ENCODE measurements around the gene OTOA. TPM values are rescaled to one million over a fixed set of nuclear protein-coding genes. Genes with fewer than 3 reads are reported as not detected.
"Not testable (repeated sequence)": the region's sequence is repeated elsewhere in the genome, so short reads cannot be mapped to it uniquely, and the experiment has no call there.

The OTOA gene
- total RNA-seq, 4 donors from 2014 or later = not detected

DNA sequence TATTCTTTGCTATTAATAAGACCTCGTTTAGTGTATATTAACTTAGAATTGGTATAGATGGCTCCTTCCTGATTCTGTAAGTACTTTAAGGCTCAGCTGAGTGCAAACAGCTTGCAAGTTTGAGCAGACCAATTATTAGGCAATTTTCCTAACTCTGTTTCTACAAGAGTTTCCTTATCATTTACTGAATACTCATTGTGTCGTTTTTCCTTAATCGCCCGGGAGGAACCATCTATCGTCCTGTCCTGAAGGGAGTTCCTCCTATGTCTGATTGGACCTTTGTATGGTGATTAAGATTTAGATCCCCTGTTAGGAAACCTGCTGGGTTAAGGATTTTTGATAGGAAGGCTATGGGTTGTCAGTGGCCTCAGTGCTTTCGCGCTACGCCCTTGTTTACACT, 32.4 kb upstream of the OTOA start:
- H3K4me3 ChIP-seq (ENCODE audit: low read depth, poor library complexity, severe bottlenecking); intact Hi-C loops (cut with DNase I; ENCODE audit: low total_unique reads); DNase-seq (ENCODE audit: low spot score in 2 of 2): not testable (repeated sequence)
- 57 to 64% methylated on average over 8 of the region's 8 CpGs for WGBS, 2 donors

DNA sequence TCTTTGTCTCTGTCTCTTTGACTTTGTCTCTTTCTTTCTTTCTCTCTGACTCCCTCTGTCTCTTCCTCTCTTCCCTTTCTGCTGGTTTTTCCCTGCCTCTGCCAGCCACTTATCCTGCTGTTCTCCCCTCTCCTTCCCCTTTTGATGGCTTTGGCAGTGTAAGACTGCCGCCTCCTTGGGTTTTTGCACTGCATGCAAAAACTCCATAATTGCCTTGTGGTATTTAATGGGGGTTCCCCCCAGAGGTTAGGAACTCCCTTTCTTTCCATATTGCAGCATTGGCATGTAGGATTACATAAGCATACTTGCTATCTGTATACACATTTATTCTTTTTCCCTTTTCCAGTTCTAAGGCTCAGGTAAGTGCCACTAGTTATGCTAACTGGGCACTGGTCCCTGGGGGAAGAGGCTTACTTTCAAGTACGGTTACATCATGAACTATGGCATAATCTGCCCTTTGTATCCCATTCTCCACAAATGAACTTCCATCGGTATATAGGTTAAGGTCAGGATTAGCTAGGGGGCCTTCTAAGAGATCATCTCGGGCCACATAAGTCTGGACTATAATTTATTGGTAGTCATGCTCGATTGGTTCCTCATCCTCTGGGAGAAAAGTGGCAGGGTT, 31.7 kb upstream of the OTOA start:
- DNase-seq (ENCODE audit: low spot score in 2 of 2); intact Hi-C loops (cut with DNase I; ENCODE audit: low total_unique reads); H3K4me3 ChIP-seq (ENCODE audit: low read depth, poor library complexity, severe bottlenecking): not testable (repeated sequence)
- 64 to 72% methylated on average over 5 of the region's 5 CpGs for WGBS, 2 donors

DNA sequence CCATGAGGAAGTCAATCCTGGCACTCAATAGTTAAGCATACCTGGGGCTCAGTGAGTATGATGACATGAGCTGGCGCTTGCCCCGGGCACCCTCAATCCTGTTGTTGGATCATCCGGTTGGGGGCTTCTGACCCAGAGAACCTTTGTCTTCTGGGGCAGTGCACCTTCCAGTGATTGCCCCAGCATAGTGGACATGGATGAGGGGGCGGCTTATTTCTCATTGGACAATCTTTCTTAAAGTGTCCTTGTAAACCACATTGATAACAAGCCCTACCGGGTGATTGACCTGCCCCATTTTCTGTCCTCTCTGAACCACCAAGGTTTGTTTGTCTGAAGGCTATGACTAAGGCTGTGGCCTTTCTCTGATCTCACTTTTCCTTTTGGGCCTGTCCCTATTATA, 29.6 kb upstream of the OTOA start:
- no peak overlapping the region for H3K4me3 ChIP-seq (ENCODE audit: low read depth, poor library complexity, severe bottlenecking)
- intact Hi-C loops (cut with DNase I; ENCODE audit: low total_unique reads) = no loop called here
- 86 to 90% methylated on average over 5 of the region's 5 CpGs for WGBS, 2 donors
- TF ChIP-seq POLR2A (IDR thresholded peaks at IDR 0.05) = no peak
- TF ChIP-seq, protein P1, sequence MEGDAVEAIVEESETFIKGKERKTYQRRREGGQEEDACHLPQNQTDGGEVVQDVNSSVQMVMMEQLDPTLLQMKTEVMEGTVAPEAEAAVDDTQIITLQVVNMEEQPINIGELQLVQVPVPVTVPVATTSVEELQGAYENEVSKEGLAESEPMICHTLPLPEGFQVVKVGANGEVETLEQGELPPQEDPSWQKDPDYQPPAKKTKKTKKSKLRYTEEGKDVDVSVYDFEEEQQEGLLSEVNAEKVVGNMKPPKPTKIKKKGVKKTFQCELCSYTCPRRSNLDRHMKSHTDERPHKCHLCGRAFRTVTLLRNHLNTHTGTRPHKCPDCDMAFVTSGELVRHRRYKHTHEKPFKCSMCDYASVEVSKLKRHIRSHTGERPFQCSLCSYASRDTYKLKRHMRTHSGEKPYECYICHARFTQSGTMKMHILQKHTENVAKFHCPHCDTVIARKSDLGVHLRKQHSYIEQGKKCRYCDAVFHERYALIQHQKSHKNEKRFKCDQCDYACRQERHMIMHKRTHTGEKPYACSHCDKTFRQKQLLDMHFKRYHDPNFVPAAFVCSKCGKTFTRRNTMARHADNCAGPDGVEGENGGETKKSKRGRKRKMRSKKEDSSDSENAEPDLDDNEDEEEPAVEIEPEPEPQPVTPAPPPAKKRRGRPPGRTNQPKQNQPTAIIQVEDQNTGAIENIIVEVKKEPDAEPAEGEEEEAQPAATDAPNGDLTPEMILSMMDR (IDR thresholded peaks at IDR 0.05) = no peak
- DNase-seq (ENCODE audit: low spot score in 2 of 2) = no peak

DNA sequence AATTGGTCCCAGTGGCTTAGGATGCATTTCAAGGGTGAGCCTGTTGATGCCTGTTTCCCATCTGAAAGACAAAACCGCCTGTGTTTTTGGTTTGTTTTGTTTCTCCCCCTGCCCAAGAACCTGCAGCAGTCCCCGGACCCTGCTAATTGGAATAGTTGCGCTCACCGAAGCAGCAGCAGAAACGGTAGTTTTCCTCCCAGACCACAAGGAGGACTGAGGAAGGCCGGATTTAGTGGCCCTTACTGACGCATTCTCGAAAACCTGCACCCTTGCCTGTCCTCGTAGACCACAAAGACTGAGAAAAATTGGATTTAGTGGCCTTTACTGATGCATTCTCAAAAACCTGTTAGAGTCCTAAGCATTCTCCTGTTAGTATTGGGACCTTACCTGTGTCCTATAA, 28.1 kb upstream of the OTOA start:
- intact Hi-C loops (cut with DNase I; ENCODE audit: low total_unique reads) = not testable (repeated sequence)
- 93 to 99% methylated on average over 9 of the region's 9 CpGs for WGBS, 2 donors

DNA sequence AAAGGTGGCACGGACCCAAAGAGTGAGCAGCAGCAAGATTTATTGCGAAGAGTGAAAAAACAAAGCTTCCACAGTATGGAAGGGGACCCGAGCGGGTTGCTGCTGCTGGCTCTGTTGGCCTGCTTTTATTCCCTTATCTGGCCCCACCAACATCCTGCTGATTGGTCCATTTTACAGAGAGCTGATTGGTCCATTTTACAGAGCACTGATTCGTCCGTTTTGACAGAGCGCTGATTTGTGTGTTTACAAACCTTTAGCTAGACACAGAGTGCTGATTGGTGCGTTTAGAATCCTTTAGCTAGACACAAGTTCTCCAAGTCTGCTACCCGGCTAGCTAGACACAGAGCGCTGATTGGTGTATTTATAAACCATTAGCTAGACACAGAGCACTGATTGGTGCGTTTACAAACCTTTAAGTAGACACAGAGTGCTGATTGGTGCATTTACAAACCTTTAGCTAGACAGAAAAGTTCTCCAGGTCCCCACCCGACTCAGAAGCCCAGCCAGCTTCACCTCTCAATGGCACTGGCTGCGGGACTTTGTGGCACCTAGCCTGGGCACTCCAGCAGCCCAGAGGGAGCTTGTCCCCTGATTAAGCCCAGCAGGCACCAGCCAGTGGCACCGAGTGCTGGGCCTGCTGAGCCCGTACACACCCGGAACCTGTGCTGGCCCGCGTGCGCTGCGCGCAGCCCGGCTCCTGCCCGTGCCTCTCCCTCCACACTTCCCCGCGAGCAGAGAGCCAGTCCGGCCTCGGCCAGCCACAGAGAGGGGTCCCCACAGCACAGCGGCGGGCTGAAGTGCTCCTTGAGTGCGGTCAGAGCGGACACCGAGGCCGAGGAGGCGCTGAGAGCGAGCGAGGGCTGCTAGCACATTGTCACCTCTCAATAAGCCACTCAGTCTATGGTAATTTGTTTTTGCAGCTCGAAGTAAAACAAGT, 26.5 kb upstream of the OTOA start:
- no peak for TF ChIP-seq POLR2A (IDR thresholded peaks at IDR 0.05)
- TF ChIP-seq, protein P1 (IDR thresholded peaks at IDR 0.05) = no peak
- WGBS, 2 donors = 94 to 95% methylated on average over 36 to 37 of the region's 37 CpGs
- intact Hi-C loops (cut with DNase I; ENCODE audit: low total_unique reads) = no loop called here
- no peak for DNase-seq (ENCODE audit: low spot score in 2 of 2)
- no peak overlapping the region for H3K4me3 ChIP-seq (ENCODE audit: low read depth, poor library complexity, severe bottlenecking)

More for the DNA sequence above, 28.1 kb upstream of the OTOA start:
- DNase-seq (ENCODE audit: low spot score in 2 of 2); H3K4me3 ChIP-seq (ENCODE audit: low read depth, poor library complexity, severe bottlenecking): not testable (repeated sequence)

DNA sequence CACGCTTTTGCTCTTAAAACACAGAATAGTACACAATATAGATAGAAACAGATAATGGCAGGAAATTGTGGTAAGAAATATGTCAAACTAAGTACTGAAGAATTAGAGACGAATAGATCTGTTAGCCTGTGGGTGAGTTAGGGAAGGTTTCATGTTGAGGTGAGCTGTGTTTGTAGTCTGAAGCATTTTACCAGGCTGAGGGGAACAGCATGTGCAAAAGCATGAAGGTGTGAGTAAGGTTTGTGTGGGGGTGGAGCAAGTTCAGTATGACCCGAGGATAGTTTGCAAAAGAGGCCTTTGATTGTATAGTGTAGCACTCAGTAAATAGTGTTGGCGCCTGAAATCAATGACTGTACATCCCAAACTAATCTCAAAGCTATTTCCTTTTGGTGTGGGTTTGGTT, 25.2 kb upstream of the OTOA start:
- TF ChIP-seq POLR2A (IDR thresholded peaks at IDR 0.05) = no peak
- TF ChIP-seq, protein P1 (IDR thresholded peaks at IDR 0.05) = no peak
- no peak overlapping the region for H3K4me3 ChIP-seq (ENCODE audit: low read depth, poor library complexity, severe bottlenecking)
- WGBS, 2 donors = 57 to 60% methylated on average over 4 of the region's 4 CpGs
- DNase-seq (ENCODE audit: low spot score in 2 of 2) = no peak
- intact Hi-C loops (cut with DNase I; ENCODE audit: low total_unique reads) = no loop called here

DNA sequence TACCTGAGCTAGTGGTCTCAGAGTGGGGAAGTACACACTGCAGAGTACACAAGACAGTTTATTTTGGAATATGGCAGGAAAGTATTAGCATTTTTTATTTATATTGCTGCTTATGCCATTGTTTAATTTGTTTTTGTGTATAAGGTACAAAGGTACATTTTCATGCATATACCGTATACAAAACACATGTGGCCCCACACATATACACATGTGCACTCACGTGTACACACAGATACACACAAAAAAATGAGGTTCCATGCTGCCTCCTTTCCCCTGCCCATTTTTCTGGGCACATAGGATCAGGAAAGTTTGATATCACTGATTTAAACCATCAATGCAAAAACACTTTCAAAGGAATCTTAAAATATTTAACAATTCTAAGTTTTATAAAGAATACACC, 24.3 kb upstream of the OTOA start:
- no peak for DNase-seq (ENCODE audit: low spot score in 2 of 2)
- no peak overlapping the region for H3K4me3 ChIP-seq (ENCODE audit: low read depth, poor library complexity, severe bottlenecking)
- intact Hi-C loops (cut with DNase I; ENCODE audit: low total_unique reads) = no loop called here
- WGBS, 2 donors = 86 to 88% methylated on average over 2 of the region's 2 CpGs
- no peak for TF ChIP-seq POLR2A (IDR thresholded peaks at IDR 0.05)
- TF ChIP-seq, protein P1 (IDR thresholded peaks at IDR 0.05) = no peak
